H9 (cell line): ENCODE measurements around the gene GTF2H2C_2.
"Not testable (repeated sequence)": the region's sequence is repeated elsewhere in the genome, so short reads cannot be mapped to it uniquely, and the experiment has no call there.

Source experiments
- DNase-seq: peaks from one replicate; pipeline ENCODE4 v3.0.0-alpha.2; 2017
- H2AFZ ChIP-seq: one replicate; pipeline ENCODE4 v1.6.1; 2013; ENCODE audit warnings: mild to moderate bottlenecking, low read length, control low read depth, moderate library complexity
- H2AK5ac ChIP-seq: 2 replicates; pipeline ENCODE4 v1.6.1; 2013; ENCODE audit warnings: low read length, control low read depth, mixed read lengths; ENCODE audit not compliant: insufficient read length
- H2BK120ac ChIP-seq: one replicate; pipeline ENCODE4 v1.6.1; 2013; ENCODE audit warnings: low read depth, mild to moderate bottlenecking, low read length, control low read depth, inconsistent platforms; ENCODE audit not compliant: poor library complexity, severe bottlenecking
- H2BK12ac ChIP-seq: 2 replicates; pipeline ENCODE4 v1.6.1; 2013; ENCODE audit warnings: low read length, control low read depth, mixed read lengths, low read depth; ENCODE audit not compliant: insufficient read length
- H2BK15ac ChIP-seq: 2 replicates; pipeline ENCODE4 v1.6.1; 2013; ENCODE audit warnings: low read depth, low read length, control low read depth
- H2BK20ac ChIP-seq: one replicate; pipeline ENCODE4 v1.6.1; 2013; ENCODE audit warnings: low read depth, mild to moderate bottlenecking, low read length, control low read depth, inconsistent platforms; ENCODE audit not compliant: poor library complexity, severe bottlenecking
- H2BK5ac ChIP-seq: 2 replicates; pipeline ENCODE4 v1.6.1; 2013; ENCODE audit warnings: low read length, control low read depth, mixed read lengths; ENCODE audit not compliant: insufficient read length
- H3K14ac ChIP-seq: 2 replicates; pipeline ENCODE4 v1.6.1; 2013; ENCODE audit warnings: low read length, control low read depth; ENCODE audit not compliant: insufficient read depth
- H3K18ac ChIP-seq: 2 replicates; pipeline ENCODE4 v1.6.1; 2013; ENCODE audit warnings: low read depth, mild to moderate bottlenecking, mixed read lengths, low read length, control low read depth; ENCODE audit not compliant: insufficient read length
- H3K23ac ChIP-seq: 2 replicates; pipeline ENCODE4 v1.6.1; 2013; ENCODE audit warnings: low read length, control low read depth, mixed read lengths, low read depth; ENCODE audit not compliant: insufficient read length
- H3K23me2 ChIP-seq: 2 replicates; pipeline ENCODE4 v1.6.1; 2013; ENCODE audit warnings: low read depth, mild to moderate bottlenecking, mixed read lengths, low read length, control low read depth; ENCODE audit not compliant: insufficient read length, poor library complexity, severe bottlenecking
- H3K27ac ChIP-seq: 2 replicates; pipeline ENCODE4 v1.5.1; 2013; ENCODE audit warnings: low read length, control low read depth, mixed read lengths, low read depth; ENCODE audit not compliant: insufficient read length
- H3K27me3 ChIP-seq: 2 replicates; pipeline ENCODE4 v1.6.1; 2013; ENCODE audit warnings: low read length, control low read depth, inconsistent platforms; ENCODE audit not compliant: insufficient read depth
- H3K4ac ChIP-seq: 2 replicates; pipeline ENCODE4 v1.6.1; 2013; ENCODE audit warnings: low read depth, mild to moderate bottlenecking, control low read depth, inconsistent platforms, low read length, moderate library complexity
- H3K4me1 ChIP-seq: 2 replicates; pipeline ENCODE4 v1.6.1; 2013; ENCODE audit warnings: low read length, control low read depth, inconsistent platforms; ENCODE audit not compliant: insufficient read depth
- H3K4me2 ChIP-seq: 2 replicates; pipeline ENCODE4 v1.6.1; 2013; ENCODE audit warnings: low read length, control low read depth, mixed read lengths; ENCODE audit not compliant: insufficient read length, insufficient read depth
- H3K56ac ChIP-seq: 2 replicates; pipeline ENCODE4 v1.6.1; 2013; ENCODE audit warnings: low read depth, mild to moderate bottlenecking, mixed read lengths, low read length, control low read depth; ENCODE audit not compliant: insufficient read length
- H3K79me1 ChIP-seq: 2 replicates; pipeline ENCODE4 v1.6.1; 2013; ENCODE audit warnings: low read depth, mild to moderate bottlenecking, moderate library complexity, low read length, control low read depth, inconsistent platforms; ENCODE audit not compliant: insufficient read depth, poor library complexity, severe bottlenecking
- H3K79me2 ChIP-seq: 2 replicates; pipeline ENCODE4 v1.6.1; 2013; ENCODE audit warnings: low read length, control low read depth, inconsistent platforms; ENCODE audit not compliant: insufficient read depth
- H3K9ac ChIP-seq: 2 replicates; pipeline ENCODE4 v1.6.1; 2013; ENCODE audit warnings: low read length, control low read depth, mixed read lengths; ENCODE audit not compliant: insufficient read length; ENCODE audit errors: extremely low read depth
- H3K9me3 ChIP-seq: one replicate; pipeline ENCODE4 v1.6.1; 2013; ENCODE audit warnings: low read depth, low read length, inconsistent platforms; ENCODE audit not compliant: control insufficient read depth
- H3T11ph ChIP-seq: one replicate; pipeline ENCODE4 v1.6.1; 2013; ENCODE audit warnings: mild to moderate bottlenecking, low read length, control low read depth, inconsistent platforms
- H4K20me1 ChIP-seq: one replicate; pipeline ENCODE4 v1.6.1; 2013; ENCODE audit not compliant: control insufficient read depth, insufficient read length, insufficient read depth
- H4K5ac ChIP-seq: 2 replicates; pipeline ENCODE4 v1.6.1; 2013; ENCODE audit warnings: low read depth, mild to moderate bottlenecking, mixed read lengths, low read length, control low read depth; ENCODE audit not compliant: insufficient read length
- H4K8ac ChIP-seq: replicated peaks from 2 replicates; pipeline ENCODE4 v1.6.1; 2013; ENCODE audit warnings: low read length, control low read depth, mixed read lengths, low read depth; ENCODE audit not compliant: insufficient read length
- H4K91ac ChIP-seq: 2 replicates; pipeline ENCODE4 v1.6.1; 2013; ENCODE audit warnings: low read depth, mild to moderate bottlenecking, moderate library complexity, mixed read lengths, low read length, control low read depth; ENCODE audit not compliant: insufficient read length
- H3K27ac Mint-ChIP-seq, 3 experiments: 2 replicates in 2 of 3; 3 replicates in 1 of 3; pipeline ENCODE4 v1.8.0; 2020 to 2021; ENCODE audit warnings: mixed read lengths in 3 of 3, mild to moderate bottlenecking in 1 of 3, moderate library complexity in 1 of 3
- H3K27me3 Mint-ChIP-seq: 2 replicates; pipeline ENCODE4 v1.8.0; 2021; ENCODE audit warnings: low read depth, mild to moderate bottlenecking, moderate library complexity, mixed read lengths
- H3K36me3 Mint-ChIP-seq, 3 experiments: 2 replicates in 2 of 3; 3 replicates in 1 of 3; pipeline ENCODE4 v1.8.0; 2020 to 2021; ENCODE audit warnings: low read depth in 3 of 3, mixed read lengths in 3 of 3; ENCODE audit not compliant: insufficient read depth in 1 of 3
- H3K4me1 Mint-ChIP-seq, 2 experiments: 2 replicates each; pipeline ENCODE4 v1.8.0; 2020; ENCODE audit warnings: mixed read lengths in 2 of 2
- H3K4me3 Mint-ChIP-seq, 2 experiments: 2 replicates in 1 of 2; 3 replicates in 1 of 2; pipeline ENCODE4 v1.8.0; 2020 to 2021; ENCODE audit warnings: mild to moderate bottlenecking in 2 of 2, mixed read lengths in 2 of 2, moderate library complexity in 1 of 2
- H3K9me3 Mint-ChIP-seq, 2 experiments: 2 replicates in 1 of 2; 3 replicates in 1 of 2; pipeline ENCODE4 v1.8.0; 2020; ENCODE audit warnings: mild to moderate bottlenecking in 2 of 2, mixed read lengths in 2 of 2, moderate library complexity in 1 of 2
- WGBS: extraction: QIAGEN DNeasy Blood & Tissue Kit; methylation state at CpG from one replicate; pipeline ENCODE4 v1.1.7; 2013; ENCODE audit warnings: missing lambda C conversion rate, low lambda C conversion rate, mixed read lengths; ENCODE audit not compliant: insufficient read length; ENCODE audit errors: extremely low coverage; 5-methylcytosine and 5-hydroxymethylcytosine counted together

The GTF2H2C_2 gene

GRCh38 chr5:70459188-70459587 lies 44.0 kb downstream of the GTF2H2C_2 start:
- not testable (repeated sequence) for H3K9ac ChIP-seq, H3K4ac ChIP-seq, H3K4me2 ChIP-seq, H2BK5ac ChIP-seq, H3K27me3 ChIP-seq, H3T11ph ChIP-seq, H3K9me3 Mint-ChIP-seq, H4K20me1 ChIP-seq, H3K18ac ChIP-seq, H3K56ac ChIP-seq, H3K14ac ChIP-seq, H3K4me1 Mint-ChIP-seq, H3K27ac Mint-ChIP-seq, H3K27me3 Mint-ChIP-seq, H4K91ac ChIP-seq, H3K27ac ChIP-seq, H2BK120ac ChIP-seq, H2AK5ac ChIP-seq, H3K36me3 Mint-ChIP-seq, H2BK15ac ChIP-seq, H3K79me2 ChIP-seq, H4K8ac ChIP-seq, H3K9me3 ChIP-seq, H3K79me1 ChIP-seq, H2BK20ac ChIP-seq, H2AFZ ChIP-seq, H3K4me1 ChIP-seq, H4K5ac ChIP-seq, H3K23me2 ChIP-seq, H3K4me3 Mint-ChIP-seq, H3K23ac ChIP-seq, H2BK12ac ChIP-seq
- no CpG with 5 or more reads among the region's 13 CpGs for WGBS
- DNase-seq: peak; percentile 17

- H3K23me2 ChIP-seq, H3K4me3 Mint-ChIP-seq, H3T11ph ChIP-seq, H3K27ac ChIP-seq, H3K79me2 ChIP-seq, H4K5ac ChIP-seq, H4K20me1 ChIP-seq, H2AFZ ChIP-seq, H3K56ac ChIP-seq, H4K8ac ChIP-seq, H2BK20ac ChIP-seq, H3K4me2 ChIP-seq, H3K79me1 ChIP-seq, H3K4me1 Mint-ChIP-seq, H2BK120ac ChIP-seq, H3K27me3 ChIP-seq, H3K4me1 ChIP-seq, H3K9ac ChIP-seq, H3K27ac Mint-ChIP-seq, H3K14ac ChIP-seq, H3K23ac ChIP-seq, H2BK15ac ChIP-seq, H2AK5ac ChIP-seq, H3K9me3 ChIP-seq, H3K18ac ChIP-seq, H3K4ac ChIP-seq, H2BK5ac ChIP-seq, DNase-seq, H3K36me3 Mint-ChIP-seq, H3K9me3 Mint-ChIP-seq, H3K27me3 Mint-ChIP-seq, H4K91ac ChIP-seq, H2BK12ac ChIP-seq: not testable (repeated sequence)
- no CpG with 5 or more reads among the region's 6 CpGs for WGBS
Measured at GRCh38 chr5:70461984-70462383, 46.8 kb downstream of the GTF2H2C_2 start.
